Endothelial cell (in vitro differentiated cells): ENCODE data around the gene DES. TPM values are rescaled to one million over a fixed set of nuclear protein-coding genes. Genes with fewer than 3 reads are reported as not detected.

ENCODE experiments used
- DNase-seq: peaks from one replicate; pipeline ENCODE4 v3.0.0; 2021; ENCODE audit warnings: low spot score
- H3K27ac Mint-ChIP-seq: one replicate; pipeline ENCODE4 v1.8.0; 2021; ENCODE audit warnings: mixed read lengths, inconsistent platforms; ENCODE audit not compliant: unreplicated experiment
- H3K27me3 Mint-ChIP-seq: one replicate; pipeline ENCODE4 v1.8.0; 2021; ENCODE audit warnings: mild to moderate bottlenecking, moderate library complexity, mixed read lengths, inconsistent platforms; ENCODE audit not compliant: unreplicated experiment
- H3K36me3 Mint-ChIP-seq: one replicate; pipeline ENCODE4 v1.8.0; 2021; ENCODE audit warnings: mild to moderate bottlenecking, low read depth, mixed read lengths, inconsistent platforms; ENCODE audit not compliant: unreplicated experiment
- H3K4me1 Mint-ChIP-seq: one replicate; pipeline ENCODE4 v1.8.0; 2021; ENCODE audit warnings: mild to moderate bottlenecking, mixed read lengths, inconsistent platforms; ENCODE audit not compliant: unreplicated experiment
- H3K4me3 Mint-ChIP-seq: one replicate; pipeline ENCODE4 v1.8.0; 2021; ENCODE audit warnings: mild to moderate bottlenecking, mixed read lengths, inconsistent platforms; ENCODE audit not compliant: unreplicated experiment
- H3K9me3 Mint-ChIP-seq: one replicate; pipeline ENCODE4 v1.8.0; 2021; ENCODE audit warnings: mixed read lengths, inconsistent platforms; ENCODE audit not compliant: unreplicated experiment
- total RNA-seq: library from RNA; stranded (reverse); fragmentation: NEBNext Ultra II Directional; extraction: Animal tissue kit (Norgen Biotek cat#: 25700); gene quantifications from one replicate; pipeline ENCODE4 v1.2.1, GENCODE V29; 2021; ENCODE audit not compliant: unreplicated experiment
- TF ChIP-seq, protein P1 (sequence below): fragments of 200-600 bp; sonication (generic); IDR thresholded peaks from one replicate; pipeline ENCODE4 v1.5.0; 2021; ENCODE audit warnings: antibody characterized with exemption; ENCODE audit not compliant: unreplicated experiment

Gene DES
- total RNA-seq, 1 donor from 2014 or later = 0.10 TPM

DNA sequence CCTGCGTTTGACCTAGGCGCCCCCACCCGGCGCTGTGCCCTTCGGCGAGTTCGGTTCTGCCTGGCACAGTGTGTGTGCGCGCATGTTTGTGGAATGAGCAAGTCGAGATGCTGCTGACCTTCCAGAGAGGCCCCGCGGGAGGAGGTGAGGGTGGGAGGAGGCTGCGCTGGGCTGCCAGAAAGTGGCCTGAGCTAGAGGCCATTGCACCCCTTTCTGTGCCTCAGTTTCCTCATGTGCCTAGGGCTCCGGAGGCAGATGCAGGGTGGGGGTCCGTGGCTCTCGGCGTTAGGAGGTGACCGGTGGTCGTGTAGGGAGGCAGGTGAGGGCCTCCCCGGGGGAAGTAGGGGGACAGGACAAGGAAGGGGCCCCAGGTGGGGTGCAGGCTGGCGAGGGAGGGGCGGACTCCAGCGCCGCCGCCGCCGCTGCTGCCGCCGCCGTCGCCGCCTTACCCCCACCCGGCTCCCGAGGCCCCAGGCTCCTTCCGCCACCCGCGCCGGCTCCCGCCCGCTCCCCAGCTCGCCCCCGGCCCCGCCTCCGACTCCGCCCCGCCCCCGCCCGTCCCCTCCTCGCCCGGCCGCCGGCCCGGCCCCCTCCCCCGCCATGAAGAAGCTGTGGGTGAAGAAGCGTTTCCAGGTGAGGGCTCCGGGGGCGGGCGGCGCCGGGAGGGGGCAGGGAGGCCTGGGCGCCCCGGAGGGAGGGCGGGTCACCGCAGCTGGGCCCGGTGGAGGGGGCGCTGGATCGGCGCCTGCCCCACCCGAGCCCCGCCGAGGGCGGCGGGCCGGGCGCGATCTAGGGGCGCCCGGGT lies 23.5 kb downstream of the DES start:
- no peak overlapping the region for H3K27ac Mint-ChIP-seq
- H3K27me3 Mint-ChIP-seq = peaks cover 15% of the 10 kb centered on the region
- peaks cover 4% of the 10 kb centered on the region for H3K36me3 Mint-ChIP-seq
- H3K4me1 Mint-ChIP-seq = peaks cover 26% of the 10 kb centered on the region
- no peak for DNase-seq
- H3K4me3 Mint-ChIP-seq = peak overlapping the region; percentile 73
- no peaks in the 10 kb centered on the region for H3K9me3 Mint-ChIP-seq
- TF ChIP-seq, protein P1, sequence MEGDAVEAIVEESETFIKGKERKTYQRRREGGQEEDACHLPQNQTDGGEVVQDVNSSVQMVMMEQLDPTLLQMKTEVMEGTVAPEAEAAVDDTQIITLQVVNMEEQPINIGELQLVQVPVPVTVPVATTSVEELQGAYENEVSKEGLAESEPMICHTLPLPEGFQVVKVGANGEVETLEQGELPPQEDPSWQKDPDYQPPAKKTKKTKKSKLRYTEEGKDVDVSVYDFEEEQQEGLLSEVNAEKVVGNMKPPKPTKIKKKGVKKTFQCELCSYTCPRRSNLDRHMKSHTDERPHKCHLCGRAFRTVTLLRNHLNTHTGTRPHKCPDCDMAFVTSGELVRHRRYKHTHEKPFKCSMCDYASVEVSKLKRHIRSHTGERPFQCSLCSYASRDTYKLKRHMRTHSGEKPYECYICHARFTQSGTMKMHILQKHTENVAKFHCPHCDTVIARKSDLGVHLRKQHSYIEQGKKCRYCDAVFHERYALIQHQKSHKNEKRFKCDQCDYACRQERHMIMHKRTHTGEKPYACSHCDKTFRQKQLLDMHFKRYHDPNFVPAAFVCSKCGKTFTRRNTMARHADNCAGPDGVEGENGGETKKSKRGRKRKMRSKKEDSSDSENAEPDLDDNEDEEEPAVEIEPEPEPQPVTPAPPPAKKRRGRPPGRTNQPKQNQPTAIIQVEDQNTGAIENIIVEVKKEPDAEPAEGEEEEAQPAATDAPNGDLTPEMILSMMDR = no peak

- no peak for DNase-seq
- peaks cover 4% of the 10 kb centered on the region for H3K36me3 Mint-ChIP-seq
- peaks cover 16% of the 10 kb centered on the region for H3K27me3 Mint-ChIP-seq
- TF ChIP-seq, protein P1 = no peak
- H3K4me1 Mint-ChIP-seq = peaks cover 26% of the 10 kb centered on the region
- peak overlapping the region; percentile 47 for H3K4me3 Mint-ChIP-seq
- no peak overlapping the region for H3K27ac Mint-ChIP-seq
- no peaks in the 10 kb centered on the region for H3K9me3 Mint-ChIP-seq
These were observed 24.3 kb downstream of the DES start for GRCh38 chr2:219442256-219443015.

- TF ChIP-seq, protein P1 = no peak
- Mint-ChIP-seq H3K27ac (no peak overlapping the region), H3K4me1 (peaks cover 26% of the 10 kb centered on the region), H3K36me3 (peaks cover 4% of the 10 kb centered on the region), H3K9me3 (no peaks in the 10 kb centered on the region), H3K27me3 (peaks cover 18% of the 10 kb centered on the region), H3K4me3 (no peak overlapping the region)
- DNase-seq = no peak
These were observed 25.0 kb downstream of the DES start for GRCh38 chr2:219443016-219443696.

DNA sequence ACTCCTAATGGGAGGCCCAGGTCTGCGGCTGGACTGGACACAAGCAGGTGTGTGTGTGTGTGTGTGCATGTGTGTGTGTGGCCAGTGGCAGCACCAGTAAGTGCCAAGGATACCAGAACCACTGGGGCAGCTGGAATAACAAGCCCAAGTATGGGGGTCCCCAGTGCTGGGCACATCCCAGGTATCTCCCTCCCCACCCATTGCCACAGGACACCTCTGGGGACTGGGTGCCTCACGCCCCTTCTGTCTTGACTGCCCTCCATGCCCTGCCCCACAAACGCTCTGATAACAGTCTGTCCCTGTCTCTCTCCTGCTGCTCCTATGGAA lies 25.5 kb downstream of the DES start:
- no peaks in the 10 kb centered on the region for H3K9me3 Mint-ChIP-seq
- TF ChIP-seq, protein P1 = no peak
- no peak for DNase-seq
- H3K4me3 Mint-ChIP-seq = no peak overlapping the region
- no peak overlapping the region for H3K27ac Mint-ChIP-seq
- peaks cover 26% of the 10 kb centered on the region for H3K4me1 Mint-ChIP-seq
- peaks cover 18% of the 10 kb centered on the region for H3K27me3 Mint-ChIP-seq
- H3K36me3 Mint-ChIP-seq = peaks cover 4% of the 10 kb centered on the region
